ENCODE data around the gene IGLL5. TPM values are rescaled to one million over a fixed set of nuclear protein-coding genes. Genes with fewer than 3 reads are reported as not detected.

Gene IGLL5
- total and polyA plus RNA-seq, 8 donors, result 2.0 to 53.1 (median 19.8) TPM; not detected in 2

GRCh38 chr22:22935546-22936157 is 48.0 kb downstream of the IGLL5 start:
- Histone ChIP-seq H3K36me3 (no peaks in the 10 kb centered on the region), H3K27ac (peak overlapping the region in 1 of 5 donors; percentile 8), H3K4me1 (no peaks in the 10 kb centered on the region), H3K27me3 (peaks cover 0 to 6% (median 0%) of the 10 kb centered on the region in 3 donors), H3K4me3 (no peak overlapping the region), H3K9me3 (no peaks in the 10 kb centered on the region)
- 63 to 69% (median 64%) methylated on average over 3 to 4 of the region's 4 CpGs for WGBS, 5 donors
- intact Hi-C loops (cut with DNase I; ENCODE audit: low total_unique reads), result no loop called here
- DNase-seq, result peak; percentile 35 to 44
- TF ChIP-seq CTCF (IDR thresholded peaks at IDR 0.05), result no peak
- TF ChIP-seq EP300 (IDR thresholded peaks at IDR 0.05), result no peak
- TF ChIP-seq POLR2AphosphoS5 (IDR thresholded peaks at IDR 0.05), result no peak
- no peak for TF ChIP-seq POLR2A (IDR thresholded peaks at IDR 0.05)

- Histone ChIP-seq H3K27me3 (peaks cover 0 to under 1% (median 0%) of the 10 kb centered on the region in 3 donors), H3K27ac (no peak overlapping the region), H3K4me3 (no peak overlapping the region), H3K9me3 (no peaks in the 10 kb centered on the region), H3K36me3 (no peaks in the 10 kb centered on the region), H3K4me1 (no peaks in the 10 kb centered on the region)
- TF ChIP-seq POLR2AphosphoS5 (IDR thresholded peaks at IDR 0.05) (no peak), EP300 (IDR thresholded peaks at IDR 0.05) (no peak), CTCF (IDR thresholded peaks at IDR 0.05) (no peak), POLR2A (IDR thresholded peaks at IDR 0.05) (no peak)
- no peak for DNase-seq
- 86 to 92% (median 90%) methylated on average over 15 of the region's 15 CpGs for WGBS, 5 donors
- intact Hi-C loops (cut with DNase I; ENCODE audit: low total_unique reads), result no loop called here
Observed at GRCh38 chr22:22936180-22936914, 48.7 kb downstream of the IGLL5 start.

- Histone ChIP-seq H3K27me3 (peaks cover 0 to 2% (median 0%) of the 10 kb centered on the region in 3 donors), H3K27ac (no peak overlapping the region), H3K4me3 (no peak overlapping the region), H3K9me3 (no peaks in the 10 kb centered on the region), H3K36me3 (no peaks in the 10 kb centered on the region), H3K4me1 (no peaks in the 10 kb centered on the region)
- WGBS, 5 donors, result 73 to 82% (median 77%) methylated on average over 6 of the region's 6 CpGs
- intact Hi-C loops (cut with DNase I; ENCODE audit: low total_unique reads), result no loop called here
- DNase-seq, result no peak
- TF ChIP-seq CTCF (IDR thresholded peaks at IDR 0.05) (no peak), POLR2AphosphoS5 (IDR thresholded peaks at IDR 0.05) (no peak)
Observed at GRCh38 chr22:22936915-22937656, 49.5 kb downstream of the IGLL5 start.

GRCh38 chr22:22937894-22938480 is 50.4 kb downstream of the IGLL5 start:
- Histone ChIP-seq H3K4me3 (no peak overlapping the region), H3K36me3 (no peaks in the 10 kb centered on the region), H3K4me1 (no peaks in the 10 kb centered on the region), H3K27ac (no peak overlapping the region), H3K27me3 (peaks cover 0 to 9% (median 0%) of the 10 kb centered on the region in 3 donors), H3K9me3 (no peaks in the 10 kb centered on the region)
- 72 to 92% (median 86%) methylated on average over 3 of the region's 3 CpGs for WGBS, 5 donors
- DNase-seq, result no peak
- intact Hi-C loops (cut with DNase I; ENCODE audit: low total_unique reads), result no loop called here
- TF ChIP-seq EP300 (IDR thresholded peaks at IDR 0.05), result no peak

Data from stomach (tissue), 9 donors.